Testis (tissue), 2 donors: Measurements from ENCODE around the gene CCL1.

Source experiments
- CTCF ChIP-seq, 3 experiments: fragments of 450-650 bp in 2 of 3; fragments of 200-600 bp in 1 of 3; sonication (generic) in 1 of 3; IDR thresholded peaks; one replicate each; pipeline ENCODE4 v1.5.1; 2016 to 2019; ENCODE audit warnings: antibody characterized with exemption in 3 of 3, mild to moderate bottlenecking in 2 of 3, moderate library complexity in 1 of 3
- POLR2A ChIP-seq: fragments of 450-650 bp; IDR thresholded peaks from one replicate; pipeline ENCODE4 v1.6.1; 2017; ENCODE audit warnings: antibody characterized with exemption, mild to moderate bottlenecking, moderate library complexity

GRCh38 chr17:34370997-34371395, 8.0 kb upstream of the CCL1 start:
- TF ChIP-seq POLR2A, result no peak
- TF ChIP-seq CTCF (IDR thresholded peaks at IDR 0.05), result no peak
